PFSK-1 (cell line): ENCODE results near the gene SETDB1.

ENCODE experiments used
- SIN3A ChIP-seq: IDR thresholded peaks from 2 replicates; pipeline ENCODE4 v1.6.1; 2012; ENCODE audit warnings: mild to moderate bottlenecking, low read length, moderate library complexity, borderline replicate concordance; ENCODE audit not compliant: insufficient read depth
- TF ChIP-seq, protein P1 (sequence below), 2 experiments: IDR thresholded peaks; 2 replicates each; pipeline versions ENCODE4 v1.6.1 to v1.8.0; 2011 to 2012; ENCODE audit warnings: low read depth in 2 of 2, low read length in 2 of 2, control low read depth in 1 of 2, inconsistent platforms in 1 of 2, mild to moderate bottlenecking in 1 of 2, moderate library complexity in 1 of 2; ENCODE audit not compliant: insufficient read depth in 1 of 2

- TF ChIP-seq SIN3A = no peak
- TF ChIP-seq, protein P1, sequence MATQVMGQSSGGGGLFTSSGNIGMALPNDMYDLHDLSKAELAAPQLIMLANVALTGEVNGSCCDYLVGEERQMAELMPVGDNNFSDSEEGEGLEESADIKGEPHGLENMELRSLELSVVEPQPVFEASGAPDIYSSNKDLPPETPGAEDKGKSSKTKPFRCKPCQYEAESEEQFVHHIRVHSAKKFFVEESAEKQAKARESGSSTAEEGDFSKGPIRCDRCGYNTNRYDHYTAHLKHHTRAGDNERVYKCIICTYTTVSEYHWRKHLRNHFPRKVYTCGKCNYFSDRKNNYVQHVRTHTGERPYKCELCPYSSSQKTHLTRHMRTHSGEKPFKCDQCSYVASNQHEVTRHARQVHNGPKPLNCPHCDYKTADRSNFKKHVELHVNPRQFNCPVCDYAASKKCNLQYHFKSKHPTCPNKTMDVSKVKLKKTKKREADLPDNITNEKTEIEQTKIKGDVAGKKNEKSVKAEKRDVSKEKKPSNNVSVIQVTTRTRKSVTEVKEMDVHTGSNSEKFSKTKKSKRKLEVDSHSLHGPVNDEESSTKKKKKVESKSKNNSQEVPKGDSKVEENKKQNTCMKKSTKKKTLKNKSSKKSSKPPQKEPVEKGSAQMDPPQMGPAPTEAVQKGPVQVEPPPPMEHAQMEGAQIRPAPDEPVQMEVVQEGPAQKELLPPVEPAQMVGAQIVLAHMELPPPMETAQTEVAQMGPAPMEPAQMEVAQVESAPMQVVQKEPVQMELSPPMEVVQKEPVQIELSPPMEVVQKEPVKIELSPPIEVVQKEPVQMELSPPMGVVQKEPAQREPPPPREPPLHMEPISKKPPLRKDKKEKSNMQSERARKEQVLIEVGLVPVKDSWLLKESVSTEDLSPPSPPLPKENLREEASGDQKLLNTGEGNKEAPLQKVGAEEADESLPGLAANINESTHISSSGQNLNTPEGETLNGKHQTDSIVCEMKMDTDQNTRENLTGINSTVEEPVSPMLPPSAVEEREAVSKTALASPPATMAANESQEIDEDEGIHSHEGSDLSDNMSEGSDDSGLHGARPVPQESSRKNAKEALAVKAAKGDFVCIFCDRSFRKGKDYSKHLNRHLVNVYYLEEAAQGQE (IDR thresholded peaks at IDR 0.05; ENCODE audit: insufficient read depth in 1 of 2, low read depth in 2 of 2, low read length in 2 of 2) = no peak
Measured at GRCh38 chr1:150968491-150968890, 42.3 kb downstream of the SETDB1 start.
